HG02943 (cell line): ENCODE measurements around the gene VPS37B.

Experiments
- ATAC-seq: cut with Tn5 transposase; IDR thresholded peaks from one replicate; pipeline ENCODE4 v1.9.1; 2021; ENCODE audit warnings: mild to moderate bottlenecking, low read depth, moderate library complexity; ENCODE audit not compliant: unreplicated experiment

VPS37B gene

GRCh38 chr12:122855928-122856831, 39.7 kb downstream of the VPS37B start:
- no peak for ATAC-seq

- no peak for ATAC-seq
Measured at GRCh38 chr12:122855071-122855829, 40.7 kb downstream of the VPS37B start.

DNA sequence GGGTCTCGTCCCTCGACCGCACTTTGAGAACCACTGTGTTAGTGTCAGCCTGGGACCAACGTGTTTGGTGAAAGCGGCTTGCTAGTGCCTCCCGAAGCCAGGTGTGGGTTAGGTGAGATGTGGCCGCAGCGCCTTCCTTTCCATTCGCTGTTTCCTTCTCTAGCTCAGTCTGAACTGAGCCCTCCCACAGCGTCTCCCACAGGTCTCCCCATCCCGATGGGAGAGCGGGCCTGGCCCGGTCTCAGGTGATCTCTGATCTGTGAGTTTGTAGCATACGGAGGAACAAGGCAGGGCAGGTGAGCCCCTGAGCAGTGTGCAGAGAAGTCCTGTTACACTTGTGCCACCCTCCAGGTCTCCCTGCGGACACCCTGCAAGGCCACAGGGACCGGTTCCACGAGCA, 41.4 kb downstream of the VPS37B start:
- no peak for ATAC-seq

DNA sequence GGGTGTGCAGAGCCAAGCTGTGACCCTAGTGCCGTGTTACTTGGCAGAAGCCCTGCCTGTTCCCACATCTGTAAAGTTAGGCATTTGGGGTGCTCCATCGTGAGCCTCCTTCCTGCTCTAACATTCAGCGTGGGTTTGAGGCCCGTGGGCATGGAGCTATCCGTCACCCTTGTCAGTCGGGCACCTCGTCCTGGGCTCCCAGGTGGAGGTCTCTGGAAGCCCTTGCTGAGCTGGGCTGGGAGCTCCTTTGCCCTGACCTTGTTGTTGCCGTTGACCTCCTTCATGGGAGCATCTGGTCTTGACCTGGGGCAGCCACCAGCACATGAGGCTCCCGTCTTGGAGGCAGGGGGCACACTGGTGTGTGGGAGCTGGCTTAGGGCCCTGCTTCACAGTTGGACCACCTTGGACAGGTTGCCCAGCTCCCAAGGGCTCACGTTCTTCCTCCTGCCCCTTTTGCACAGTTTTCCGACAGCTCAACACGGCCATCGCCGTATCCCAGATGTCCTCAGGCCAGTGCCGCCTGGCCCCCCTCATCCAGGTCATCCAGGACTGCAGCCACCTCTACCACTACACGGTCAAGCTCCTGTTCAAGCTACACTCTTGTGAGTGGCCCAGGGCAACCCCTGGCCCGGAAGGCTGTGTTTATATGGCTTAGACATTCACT, 42.2 kb downstream of the VPS37B start:
- no peak for ATAC-seq

- no peak for ATAC-seq
Measured at GRCh38 chr12:122852336-122853275, 43.3 kb downstream of the VPS37B start.

GRCh38 chr12:122851820-122852219, 44.1 kb downstream of the VPS37B start:
- ATAC-seq = no peak

- ATAC-seq = no peak
Measured at GRCh38 chr12:122850695-122851350, 45.1 kb downstream of the VPS37B start.

DNA sequence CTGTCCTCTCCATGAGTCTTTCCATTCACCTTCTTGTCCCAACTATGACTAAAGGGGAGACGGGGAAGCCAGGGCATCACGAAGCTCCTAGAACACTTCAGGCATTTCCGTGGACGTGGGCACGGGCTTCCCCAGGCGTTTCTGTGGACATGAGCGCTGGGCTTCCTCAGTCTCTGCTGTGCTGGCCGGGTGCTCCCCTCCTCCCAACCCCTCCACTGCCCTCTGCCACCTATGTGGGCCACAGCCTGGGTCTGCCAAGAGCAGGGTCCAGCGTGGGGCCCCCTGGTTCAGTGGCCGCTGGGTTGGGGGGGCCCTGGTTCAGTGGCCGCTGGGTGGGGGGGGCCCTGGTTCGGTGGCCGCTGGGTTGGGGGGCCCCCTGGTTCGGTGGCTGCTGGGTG, 45.9 kb downstream of the VPS37B start:
- ATAC-seq = no peak

GRCh38 chr12:122849352-122850047, 46.4 kb downstream of the VPS37B start:
- ATAC-seq = no peak

DNA sequence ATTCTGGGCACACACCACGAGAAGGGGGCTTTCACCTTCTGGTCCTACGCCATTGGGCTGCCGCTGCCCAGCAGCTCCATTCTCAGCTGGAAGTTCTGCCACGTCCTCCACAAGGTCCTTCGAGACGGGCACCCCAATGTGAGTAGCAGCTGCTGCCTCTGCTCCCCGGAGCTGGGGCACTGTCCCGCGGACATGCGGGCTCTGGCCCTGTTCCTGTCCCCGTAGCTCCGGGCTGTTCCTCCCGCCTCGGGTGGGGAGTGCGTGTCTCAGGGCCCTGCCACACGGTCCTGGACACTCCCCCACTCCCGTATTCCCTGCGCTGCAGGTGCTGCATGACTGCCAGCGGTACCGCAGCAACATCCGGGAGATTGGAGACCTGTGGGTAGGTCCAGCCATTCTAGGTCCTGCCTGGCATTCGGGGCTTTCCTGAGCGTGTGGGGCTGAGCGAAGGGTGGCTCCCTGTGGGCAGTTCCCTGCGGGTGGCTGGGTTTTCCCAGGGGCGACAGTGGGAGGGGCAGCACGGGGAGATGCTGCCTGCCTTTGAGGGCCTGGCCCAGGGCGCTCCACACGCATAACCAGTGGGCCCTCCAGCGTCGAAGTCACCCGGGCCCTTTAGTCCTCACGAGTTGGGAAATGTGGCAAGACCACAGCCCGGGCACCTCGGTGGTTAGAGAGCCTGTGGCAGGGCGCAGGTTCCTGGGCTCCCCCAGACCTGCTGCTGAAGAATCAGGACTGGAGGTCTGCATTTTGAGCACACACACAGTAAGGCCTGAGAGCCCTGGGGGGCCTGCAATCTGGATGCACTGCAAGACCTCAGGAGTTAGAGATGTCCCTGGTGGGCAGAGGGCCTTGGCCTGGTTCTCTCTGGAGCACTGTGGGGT, 47.2 kb downstream of the VPS37B start:
- ATAC-seq = no peak

- ATAC-seq = no peak
Measured at GRCh38 chr12:122847921-122848421, 48.0 kb downstream of the VPS37B start.

DNA sequence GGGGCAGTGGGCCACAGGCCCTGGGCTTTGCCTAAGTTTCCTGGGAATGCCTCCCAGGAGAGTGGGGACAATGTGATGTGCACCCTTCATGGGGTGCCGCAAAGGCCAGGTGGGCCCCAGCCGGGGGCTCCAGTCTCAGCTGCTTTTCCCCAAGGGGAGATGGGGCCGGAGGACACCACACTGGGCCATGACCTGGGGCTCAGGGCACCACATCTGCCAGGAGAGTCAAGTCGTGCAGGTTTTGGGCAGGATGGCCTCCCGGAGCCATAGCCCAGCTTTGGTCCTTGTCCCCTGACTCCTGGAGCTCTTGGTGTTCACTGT, 48.4 kb downstream of the VPS37B start:
- no peak for ATAC-seq

- ATAC-seq = no peak
Measured at GRCh38 chr12:122846622-122847515, 49.1 kb downstream of the VPS37B start.

- no peak for ATAC-seq
Measured at GRCh38 chr12:122845865-122846621, 49.9 kb downstream of the VPS37B start.

- ATAC-seq = no peak
Measured at GRCh38 chr12:122845041-122845864, 50.7 kb downstream of the VPS37B start.
